ENCODE measurements around the gene ADGRG1. TPM values are rescaled to one million over a fixed set of nuclear protein-coding genes. Genes with fewer than 3 reads are reported as not detected.

ADGRG1 gene
- total RNA-seq, 1 experiment from 2014 or later, result 2.0 TPM

- TF ChIP-seq ERG (CRISPR knock-in tag; IDR thresholded peaks at IDR 0.05) (no peak), FOXP1 (CRISPR knock-in tag; IDR thresholded peaks at IDR 0.05; ENCODE audit: borderline replicate concordance) (no peak), FOXK1 (CRISPR knock-in tag; IDR thresholded peaks at IDR 0.05) (no peak), NR1H2 (CRISPR knock-in tag; IDR thresholded peaks at IDR 0.05) (no peak), ZNF423 (CRISPR knock-in tag; IDR thresholded peaks at IDR 0.05) (no peak), HMGXB4 (CRISPR knock-in tag; IDR thresholded peaks at IDR 0.05) (no peak), ETV6 (CRISPR knock-in tag; IDR thresholded peaks at IDR 0.05) (no peak), ATF3 (CRISPR knock-in tag; conservative IDR thresholded peaks at IDR 0.05) (no peak)
Measured at GRCh38 chr16:57589374-57589773, 39.1 kb upstream of the ADGRG1 start (continued).

- 0 out of 2 replicates have a peak, but pooled peaks cover 3% of the 10 kb centered on the region for H3K4me1 Mint-ChIP-seq
- no peak overlapping the region for H3K4me3 Mint-ChIP-seq
- no peak for TF ChIP-seq IRF1 (CRISPR knock-in tag; IDR thresholded peaks at IDR 0.05)
- no peak for TF ChIP-seq ZNF416 (CRISPR knock-in tag; IDR thresholded peaks at IDR 0.05)
- no peak for TF ChIP-seq NFE2L1 (CRISPR knock-in tag; IDR thresholded peaks at IDR 0.05)
- no peak for TF ChIP-seq IRF2 (CRISPR knock-in tag; IDR thresholded peaks at IDR 0.05; ENCODE audit: borderline replicate concordance, low read depth)
- no peak for TF ChIP-seq GRHL2 (CRISPR knock-in tag; IDR thresholded peaks at IDR 0.05; ENCODE audit: insufficient replicate concordance, severe bottlenecking)
- TF ChIP-seq OVOL2 (CRISPR knock-in tag; IDR thresholded peaks at IDR 0.05; ENCODE audit: borderline replicate concordance), result no peak
- no peak for TF ChIP-seq ERG (CRISPR knock-in tag; IDR thresholded peaks at IDR 0.05)
- TF ChIP-seq ZNF423 (CRISPR knock-in tag; IDR thresholded peaks at IDR 0.05), result no peak
- no peak for TF ChIP-seq RORB (CRISPR knock-in tag; IDR thresholded peaks at IDR 0.05)
- TF ChIP-seq MAX (CRISPR knock-in tag; IDR thresholded peaks at IDR 0.05), result no peak
- no peak for TF ChIP-seq TEAD4 (CRISPR knock-in tag; IDR thresholded peaks at IDR 0.05)
- TF ChIP-seq CREM (CRISPR knock-in tag; IDR thresholded peaks at IDR 0.05), result no peak
- TF ChIP-seq SOX15 (CRISPR knock-in tag; IDR thresholded peaks at IDR 0.05), result no peak
- TF ChIP-seq E2F5 (CRISPR knock-in tag; IDR thresholded peaks at IDR 0.05), result no peak
- no peak for TF ChIP-seq ZNF396 (CRISPR knock-in tag; IDR thresholded peaks at IDR 0.05; ENCODE audit: borderline replicate concordance)
- no peak for TF ChIP-seq FOXP1 (CRISPR knock-in tag; IDR thresholded peaks at IDR 0.05; ENCODE audit: borderline replicate concordance)
- ATAC-seq (no peak), DNase-seq (ENCODE audit: low spot score) (no peak)
- H3K27me3 Mint-ChIP-seq (ENCODE audit: low read depth), result peaks cover 28% of the 10 kb centered on the region
- peaks cover 29% of the 10 kb centered on the region for H3K9me3 Mint-ChIP-seq
- CTCF ChIA-PET, result interaction anchor here (0.5 to 3.3 kb wide), 42 partner anchors 8 to 394 kb away, joined by 3 to 53 read pairs (median 4); partner anchors contain the start of genes ADGRG5, CX3CL1, KATNB1 and POLR2C
- POLR2A ChIA-PET, result interaction anchor here (1.0 kb wide), 1 partner anchor 39 kb away, joined by 3 read pairs; no protein-coding TSS in a partner anchor
- peaks cover 2% of the 10 kb centered on the region; the same call in 1 of the 2 replicates for H3K36me3 Mint-ChIP-seq
- no peak overlapping the region for H3K27ac Mint-ChIP-seq
Measured at GRCh38 chr16:57590654-57591085, 37.8 kb upstream of the ADGRG1 start.
